A549 (cell line): ENCODE measurements around the gene BBX.

Experiments used
- CEBPB ChIP-seq, 2 experiments: fragments of >200 bp in 1 of 2; sonication (Bioruptor Twin) in 1 of 2; formaldehyde crosslinking in 1 of 2; IDR thresholded peaks; 2 replicates each; pipeline ENCODE4 v1.6.1; 2012 to 2016
- RAD21 ChIP-seq, 2 experiments: fragments of >200 bp in 1 of 2; sonication (Bioruptor Twin) in 1 of 2; formaldehyde crosslinking in 1 of 2; IDR thresholded peaks in 1 of 2; conservative IDR thresholded peaks in 1 of 2; 2 replicates in 1 of 2; 3 replicates in 1 of 2; pipeline ENCODE4 v1.6.1; 2012 to 2018; ENCODE audit warnings: inconsistent platforms in 1 of 2
- RFX5 ChIP-seq: fragments of 450-650 bp; IDR thresholded peaks from 2 replicates; pipeline ENCODE4 v1.7.1; 2014; ENCODE audit warnings: antibody characterized with exemption, mild to moderate bottlenecking, moderate library complexity
- RNF2 ChIP-seq: fragments of 200-600 bp; sonication (generic); IDR thresholded peaks from 2 replicates; pipeline ENCODE4 v1.6.1; 2016; ENCODE audit warnings: low read depth, mild to moderate bottlenecking, antibody characterized with exemption, moderate library complexity, borderline replicate concordance
- TF ChIP-seq, protein P1 (sequence below): fragments of >200 bp; sonication (Bioruptor Twin); formaldehyde crosslinking; IDR thresholded peaks from 3 replicates; pipeline ENCODE4 v1.5.1; 2016
- TF ChIP-seq, protein P2 (sequence below): fragments of >200 bp; sonication (Bioruptor Twin); formaldehyde crosslinking; IDR thresholded peaks from 3 replicates; pipeline ENCODE4 v1.6.1; 2016

DNA sequence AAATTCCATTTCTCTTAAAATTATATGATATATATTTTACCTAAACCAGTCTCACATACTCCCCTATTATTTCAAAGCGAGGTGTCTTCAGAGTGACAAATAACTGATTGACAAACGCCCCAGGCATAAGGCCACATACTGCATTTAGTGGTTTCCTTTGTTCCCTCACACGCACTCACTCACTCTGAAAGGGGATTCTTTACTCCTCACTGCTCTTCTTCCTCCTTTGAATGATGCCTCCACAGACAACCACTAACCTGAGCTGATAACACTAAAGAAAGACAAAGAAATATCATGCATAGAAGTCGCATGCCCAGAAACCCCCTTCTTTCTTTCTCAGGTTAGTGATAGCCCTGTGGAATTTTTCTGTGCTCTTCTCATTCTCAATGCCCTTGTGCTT is 24.1 kb upstream of the BBX start:
- TF ChIP-seq CEBPB (IDR thresholded peaks at IDR 0.05), result no peak
- TF ChIP-seq, protein P1, sequence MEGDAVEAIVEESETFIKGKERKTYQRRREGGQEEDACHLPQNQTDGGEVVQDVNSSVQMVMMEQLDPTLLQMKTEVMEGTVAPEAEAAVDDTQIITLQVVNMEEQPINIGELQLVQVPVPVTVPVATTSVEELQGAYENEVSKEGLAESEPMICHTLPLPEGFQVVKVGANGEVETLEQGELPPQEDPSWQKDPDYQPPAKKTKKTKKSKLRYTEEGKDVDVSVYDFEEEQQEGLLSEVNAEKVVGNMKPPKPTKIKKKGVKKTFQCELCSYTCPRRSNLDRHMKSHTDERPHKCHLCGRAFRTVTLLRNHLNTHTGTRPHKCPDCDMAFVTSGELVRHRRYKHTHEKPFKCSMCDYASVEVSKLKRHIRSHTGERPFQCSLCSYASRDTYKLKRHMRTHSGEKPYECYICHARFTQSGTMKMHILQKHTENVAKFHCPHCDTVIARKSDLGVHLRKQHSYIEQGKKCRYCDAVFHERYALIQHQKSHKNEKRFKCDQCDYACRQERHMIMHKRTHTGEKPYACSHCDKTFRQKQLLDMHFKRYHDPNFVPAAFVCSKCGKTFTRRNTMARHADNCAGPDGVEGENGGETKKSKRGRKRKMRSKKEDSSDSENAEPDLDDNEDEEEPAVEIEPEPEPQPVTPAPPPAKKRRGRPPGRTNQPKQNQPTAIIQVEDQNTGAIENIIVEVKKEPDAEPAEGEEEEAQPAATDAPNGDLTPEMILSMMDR, result no peak
- no peak for TF ChIP-seq RAD21 (conservative IDR thresholded peaks at IDR 0.05 in 1 of 2, IDR thresholded peaks at IDR 0.05 in 1 of 2)
- no peak for TF ChIP-seq RNF2
- no peak for TF ChIP-seq RFX5
- TF ChIP-seq, protein P2, sequence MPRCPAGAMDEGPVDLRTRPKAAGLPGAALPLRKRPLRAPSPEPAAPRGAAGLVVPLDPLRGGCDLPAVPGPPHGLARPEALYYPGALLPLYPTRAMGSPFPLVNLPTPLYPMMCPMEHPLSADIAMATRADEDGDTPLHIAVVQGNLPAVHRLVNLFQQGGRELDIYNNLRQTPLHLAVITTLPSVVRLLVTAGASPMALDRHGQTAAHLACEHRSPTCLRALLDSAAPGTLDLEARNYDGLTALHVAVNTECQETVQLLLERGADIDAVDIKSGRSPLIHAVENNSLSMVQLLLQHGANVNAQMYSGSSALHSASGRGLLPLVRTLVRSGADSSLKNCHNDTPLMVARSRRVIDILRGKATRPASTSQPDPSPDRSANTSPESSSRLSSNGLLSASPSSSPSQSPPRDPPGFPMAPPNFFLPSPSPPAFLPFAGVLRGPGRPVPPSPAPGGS, result no peak
